ENCODE results near the gene CCDC30.

GRCh38 chr1:42618866-42619265, 155.8 kb downstream of the CCDC30 start:
- TF ChIP-seq EZH2 (IDR thresholded peaks at IDR 0.05; ENCODE audit: borderline replicate concordance, low read length) (no peak), CTCF (IDR thresholded peaks at IDR 0.05; ENCODE audit: low read length) (no peak)

Data from OCI-LY1 (cell line).